PFSK-1 (cell line): ENCODE data around the gene SINHCAF.

Experiments
- FOXP2 ChIP-seq: optimal IDR thresholded peaks from 2 replicates; pipeline ENCODE3; 2011; ENCODE audit warnings: borderline replicate concordance, control low read depth, inconsistent platforms; ENCODE audit not compliant: insufficient read depth; ENCODE audit errors: extremely low read length, extremely low read depth
- POLR2AphosphoS5 ChIP-seq: IDR thresholded peaks from 2 replicates; pipeline ENCODE4 v1.6.1; 2012; ENCODE audit warnings: low read depth, mild to moderate bottlenecking, control low read depth, low read length, moderate library complexity

DNA sequence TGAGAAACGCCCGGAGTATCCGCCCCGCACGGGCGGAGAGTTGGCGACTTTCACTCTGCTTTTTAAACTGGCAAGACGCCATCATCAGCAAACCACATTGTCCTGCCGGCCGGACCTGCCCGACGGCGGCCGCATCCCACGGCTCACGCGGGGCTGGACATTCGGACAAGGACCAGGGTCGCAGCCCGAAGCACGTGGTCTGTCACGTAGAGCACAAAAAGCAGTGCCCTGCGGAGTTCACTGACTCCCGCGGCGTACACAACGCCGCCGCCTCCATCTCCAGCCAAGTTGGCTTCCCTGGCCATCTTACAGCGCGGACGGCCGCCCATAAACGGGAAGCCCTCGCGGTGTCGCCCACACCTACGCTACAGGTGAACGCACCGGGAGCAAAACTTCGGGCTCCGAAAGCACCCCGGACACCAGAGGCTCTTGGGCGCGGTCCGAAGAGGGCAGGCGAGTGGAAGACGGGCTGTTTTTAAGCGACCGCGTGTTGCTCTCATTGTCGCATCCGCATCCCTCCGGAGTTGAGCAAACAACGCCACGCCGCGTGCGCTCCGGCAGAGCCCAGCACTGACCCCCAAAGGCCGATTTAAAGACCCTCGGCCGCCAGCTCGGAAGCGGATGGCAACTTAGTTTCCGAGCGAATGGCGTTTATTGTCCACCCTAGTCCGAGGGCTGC, 966 bp downstream of the SINHCAF start:
- peak; percentile 14; the same call in 1 of the 2 replicates for TF ChIP-seq POLR2AphosphoS5
- TF ChIP-seq FOXP2, result peak; percentile 10
